Stimulated activated CD8-positive, alpha-beta memory T cell treated with anti-CD3 and anti-CD28 coated beads, Interleukin-12 subunit alpha, Interleukin-12 subunit beta, amount 100 ng/mL, for 24 hours (primary cell): ENCODE measurements around the gene PGM5.

Source experiments
- DNase-seq: peaks from one replicate; pipeline ENCODE4 v3.0.0-alpha.2; 2020; ENCODE audit errors: extremely low read depth

PGM5 gene

DNA sequence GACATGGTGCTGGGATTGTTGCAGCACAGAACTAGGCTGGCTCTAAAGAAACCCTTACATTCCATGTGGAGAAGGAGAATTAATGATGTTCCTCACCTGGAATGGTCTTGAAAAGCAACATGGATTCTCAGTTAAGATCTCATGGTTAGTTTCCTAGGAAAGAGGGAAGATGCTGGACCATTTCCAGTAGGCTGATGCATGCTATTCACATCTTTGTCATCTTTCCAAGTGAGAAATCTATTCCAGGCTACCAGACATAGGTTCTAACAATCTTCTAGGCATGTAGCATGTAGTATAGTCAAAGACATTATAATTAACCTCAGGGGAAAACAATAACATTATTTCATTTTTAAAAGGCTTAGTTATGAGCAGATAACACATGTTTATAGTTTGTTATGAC lies 139.9 kb downstream of the PGM5 start:
- DNase-seq = no peak

GRCh38 chr9:68497629-68498028 lies 141.2 kb downstream of the PGM5 start:
- DNase-seq = no peak

DNA sequence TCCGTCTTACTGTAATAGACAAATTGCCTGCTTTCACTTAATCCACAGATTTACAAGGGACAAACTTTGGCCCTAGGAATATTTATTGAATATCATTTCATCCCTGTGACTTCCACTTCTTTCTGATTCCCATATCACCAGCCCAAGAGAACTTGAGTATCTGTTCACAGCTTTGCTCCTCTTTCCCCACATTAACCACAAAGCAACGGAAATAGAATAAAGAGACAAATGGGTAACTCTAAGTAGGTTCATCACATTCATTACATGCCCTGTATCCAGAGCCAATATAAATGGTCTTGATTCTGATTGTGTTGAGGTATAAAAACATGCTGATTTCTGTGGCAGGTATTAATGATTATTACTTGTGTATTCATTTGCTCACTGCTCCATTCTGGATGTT lies 142.4 kb downstream of the PGM5 start:
- DNase-seq = no peak

GRCh38 chr9:68500457-68501381 lies 144.3 kb downstream of the PGM5 start:
- no peak for DNase-seq

GRCh38 chr9:68502279-68502678 lies 145.9 kb downstream of the PGM5 start:
- no peak for DNase-seq

GRCh38 chr9:68505681-68506409 lies 149.4 kb downstream of the PGM5 start:
- DNase-seq = no peak

DNA sequence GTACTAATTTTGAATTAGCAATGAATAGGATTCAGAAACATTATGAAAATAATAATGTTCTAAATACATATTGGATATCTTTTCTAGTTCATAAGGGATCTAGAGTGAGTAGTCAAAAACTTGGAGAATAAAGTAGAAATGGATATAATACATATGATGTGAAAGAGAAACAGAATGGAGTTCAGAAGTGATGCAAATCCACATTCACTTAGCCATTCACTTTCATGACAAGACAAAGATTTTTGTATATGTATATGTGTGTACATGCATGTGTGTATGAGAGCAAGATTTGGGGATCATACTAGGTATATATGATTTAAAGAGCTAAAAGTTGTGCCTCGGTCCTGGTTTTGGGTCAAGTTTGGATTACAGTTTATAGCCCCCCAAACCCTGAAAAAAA lies 150.1 kb downstream of the PGM5 start:
- no peak for DNase-seq

GRCh38 chr9:68507130-68507805 lies 150.9 kb downstream of the PGM5 start:
- DNase-seq = no peak

GRCh38 chr9:68507806-68508145 lies 151.4 kb downstream of the PGM5 start:
- DNase-seq = no peak

GRCh38 chr9:68508547-68508946 lies 152.1 kb downstream of the PGM5 start:
- no peak for DNase-seq

- no peak for DNase-seq
Measured at GRCh38 chr9:68509689-68510088, 153.3 kb downstream of the PGM5 start.

- DNase-seq = no peak
Measured at GRCh38 chr9:68513385-68513784, 157.0 kb downstream of the PGM5 start.

GRCh38 chr9:68513981-68514380 lies 157.6 kb downstream of the PGM5 start:
- no peak for DNase-seq

GRCh38 chr9:68515326-68516017 lies 159.1 kb downstream of the PGM5 start:
- DNase-seq = no peak

DNA sequence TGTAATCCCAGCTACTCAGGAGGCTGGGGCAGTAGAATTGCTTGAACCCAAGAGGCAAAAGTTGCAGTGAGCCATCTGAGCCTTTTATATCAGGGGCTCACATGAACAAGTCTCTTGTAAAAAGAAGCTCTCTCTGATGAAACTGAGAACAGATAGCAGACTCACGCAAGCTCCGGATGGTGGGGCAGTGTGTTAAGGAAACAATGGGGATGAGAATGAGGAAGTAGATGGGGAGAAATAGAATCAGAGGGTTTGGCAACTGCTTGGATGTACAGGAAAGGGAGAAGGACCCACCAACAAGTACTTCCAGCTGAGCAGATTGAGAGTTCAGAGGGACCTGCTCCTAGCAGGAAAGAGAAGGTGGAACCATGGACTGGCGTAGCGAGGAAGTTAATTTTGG lies 165.7 kb downstream of the PGM5 start:
- DNase-seq = no peak

- no peak for DNase-seq
Measured at GRCh38 chr9:68522954-68523353, 166.5 kb downstream of the PGM5 start.

DNA sequence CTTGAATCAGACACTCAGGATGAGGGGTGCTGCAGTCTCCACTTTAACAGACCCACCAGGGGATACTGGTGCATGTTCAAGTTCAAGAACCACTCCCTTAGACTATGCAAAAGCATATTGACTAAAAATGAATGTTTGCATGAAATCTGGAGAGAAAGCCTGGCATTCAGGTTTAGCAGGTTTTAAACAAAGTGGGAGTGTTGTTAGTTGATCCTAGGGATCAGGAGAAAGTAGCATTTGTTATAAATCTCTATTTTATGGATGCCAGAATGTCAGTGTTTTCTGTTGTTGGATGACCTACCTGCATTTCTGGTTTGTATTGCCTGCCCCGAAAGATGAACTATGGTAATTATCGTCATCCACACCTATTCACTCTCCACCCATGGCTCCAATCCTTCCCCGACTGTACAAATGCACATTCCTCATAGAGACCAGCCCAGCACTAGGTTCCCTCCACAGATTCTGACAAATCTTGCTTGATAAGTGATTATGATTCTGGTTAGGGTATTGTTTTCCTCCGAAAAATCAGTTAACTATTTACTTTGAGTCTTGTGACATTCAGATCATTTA lies 167.0 kb downstream of the PGM5 start:
- no peak for DNase-seq

DNA sequence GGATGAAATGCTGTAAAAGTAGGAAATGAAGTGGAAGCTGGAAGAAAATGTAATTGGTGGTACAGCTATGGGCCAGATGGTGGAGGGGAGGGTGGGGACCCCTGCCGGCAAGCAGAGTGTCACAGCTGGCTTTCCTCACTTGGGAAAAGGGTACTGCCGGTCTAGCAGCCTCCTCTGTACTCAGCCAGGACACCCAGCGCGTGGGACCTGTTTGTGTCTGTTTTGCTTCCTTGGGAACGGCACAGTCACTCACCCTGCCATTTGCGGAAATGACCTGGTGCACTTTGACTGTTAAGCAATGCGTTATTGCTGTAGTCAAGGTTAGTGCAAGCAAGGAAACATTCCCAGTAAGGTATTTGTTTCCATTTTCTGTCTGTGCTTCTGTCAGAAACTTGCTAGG lies 174.2 kb downstream of the PGM5 start:
- no peak for DNase-seq

GRCh38 chr9:68532131-68532530 lies 175.7 kb downstream of the PGM5 start:
- no peak for DNase-seq

DNA sequence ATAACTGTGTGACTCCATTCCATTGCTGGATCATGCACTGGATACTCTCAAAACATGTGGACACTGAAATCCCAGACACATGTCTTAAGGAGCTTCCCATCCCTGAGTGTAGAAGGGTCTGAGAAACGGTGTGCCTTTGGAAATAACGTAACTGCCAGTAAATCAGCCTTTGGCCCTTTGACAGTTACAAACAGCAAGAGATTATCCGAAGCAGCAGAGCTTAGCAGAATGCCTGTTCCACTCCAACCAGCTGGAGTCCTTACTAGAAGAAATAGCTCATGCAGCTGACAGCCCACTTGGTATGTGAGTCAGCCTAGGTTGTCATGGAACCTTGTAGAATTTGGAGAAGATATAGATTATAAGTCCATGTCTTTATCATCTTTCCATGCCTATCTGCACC lies 177.3 kb downstream of the PGM5 start:
- no peak for DNase-seq

DNA sequence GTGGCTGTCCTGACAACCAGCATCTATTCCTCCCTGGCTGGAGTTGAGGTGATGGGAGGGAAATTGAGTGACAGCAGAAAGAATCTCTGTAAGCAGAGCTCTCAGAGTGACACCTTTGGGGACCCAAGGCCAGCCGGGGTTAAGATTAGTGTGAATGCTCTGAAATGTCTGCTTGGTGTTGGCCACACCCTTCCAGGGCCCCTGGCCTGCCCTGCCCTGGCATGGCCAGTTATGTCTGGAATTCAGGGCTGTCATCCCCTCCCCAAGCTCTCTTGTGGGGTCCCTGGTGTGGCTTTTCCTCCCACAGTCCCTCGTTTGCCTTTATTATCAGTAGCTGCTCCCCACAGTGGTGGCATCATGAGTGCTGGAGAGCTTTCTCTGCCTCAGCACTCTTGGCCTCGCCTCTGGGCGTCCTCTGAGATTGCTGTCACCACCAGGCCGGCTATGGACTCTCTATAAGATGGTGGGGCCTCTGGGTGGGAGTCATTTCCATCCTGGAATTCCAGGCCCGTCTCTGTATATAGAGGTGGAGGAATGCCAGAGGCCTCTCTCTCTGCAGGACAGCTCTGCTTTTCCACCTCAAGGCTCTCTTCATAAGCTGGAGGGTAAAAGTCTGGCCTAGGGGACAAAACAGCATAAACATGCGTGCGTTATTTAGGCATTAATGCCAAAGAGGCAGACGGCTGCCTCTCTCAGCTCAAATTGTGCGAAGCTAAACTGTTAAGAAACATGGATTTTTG lies 180.6 kb downstream of the PGM5 start:
- DNase-seq = no peak
